ENCODE data around the gene TLR9.

Gene TLR9

GRCh38 chr3:52226229-52226817 is 878 bp upstream of the TLR9 start:
- DNase-seq (ENCODE audit: low read depth), result no peak
- H3K4me3 ChIP-seq (ENCODE audit: low read depth, low read length), result no peak overlapping the region
- no peak for TF ChIP-seq CTCF (IDR thresholded peaks at IDR 0.05; ENCODE audit: insufficient read depth, low read depth, low read length, missing control alignments)

GRCh38 chr3:52223449-52224408 is 1.7 kb downstream of the TLR9 start:
- no peak for TF ChIP-seq CTCF (IDR thresholded peaks at IDR 0.05; ENCODE audit: insufficient read depth, low read depth, low read length, missing control alignments)
- no peak for DNase-seq (ENCODE audit: low read depth)
- H3K4me3 ChIP-seq (ENCODE audit: low read depth, low read length), result no peak overlapping the region

- TF ChIP-seq CTCF (IDR thresholded peaks at IDR 0.05; ENCODE audit: insufficient read depth, low read depth, low read length, missing control alignments), result no peak
- no peak for DNase-seq (ENCODE audit: low read depth)
- H3K4me3 ChIP-seq (ENCODE audit: low read depth, low read length), result no peak overlapping the region
Measured at GRCh38 chr3:52222319-52223221, 2.9 kb downstream of the TLR9 start.

- DNase-seq (ENCODE audit: low read depth), result no peak
- TF ChIP-seq CTCF (IDR thresholded peaks at IDR 0.05; ENCODE audit: insufficient read depth, low read depth, low read length, missing control alignments), result no peak
- H3K4me3 ChIP-seq (ENCODE audit: low read depth, low read length), result no peak overlapping the region
Measured at GRCh38 chr3:52221563-52222318, 3.7 kb downstream of the TLR9 start.

GRCh38 chr3:52221141-52221562 is 4.3 kb downstream of the TLR9 start:
- H3K4me3 ChIP-seq (ENCODE audit: low read depth, low read length), result no peak overlapping the region
- DNase-seq (ENCODE audit: low read depth), result no peak
- no peak for TF ChIP-seq CTCF (IDR thresholded peaks at IDR 0.05; ENCODE audit: insufficient read depth, low read depth, low read length, missing control alignments)
